GM12864 (cell line): ENCODE measurements around the gene KCNJ10.

Experiments used
- DNase-seq: peaks from one replicate; pipeline ENCODE4 v3.0.0-alpha.2; 2011; ENCODE audit warnings: low read depth
- H3K4me3 ChIP-seq: 2 replicates; pipeline ENCODE4 v1.5.1; 2011; ENCODE audit warnings: mild to moderate bottlenecking, low read depth, low read length, control low read depth
- TF ChIP-seq, protein P1 (sequence below): IDR thresholded peaks from 2 replicates; pipeline ENCODE4 v1.5.1; 2011; ENCODE audit warnings: low read depth, mild to moderate bottlenecking, moderate library complexity, low read length, control low read depth, inconsistent platforms; ENCODE audit errors: missing control alignments

The KCNJ10 gene

DNA sequence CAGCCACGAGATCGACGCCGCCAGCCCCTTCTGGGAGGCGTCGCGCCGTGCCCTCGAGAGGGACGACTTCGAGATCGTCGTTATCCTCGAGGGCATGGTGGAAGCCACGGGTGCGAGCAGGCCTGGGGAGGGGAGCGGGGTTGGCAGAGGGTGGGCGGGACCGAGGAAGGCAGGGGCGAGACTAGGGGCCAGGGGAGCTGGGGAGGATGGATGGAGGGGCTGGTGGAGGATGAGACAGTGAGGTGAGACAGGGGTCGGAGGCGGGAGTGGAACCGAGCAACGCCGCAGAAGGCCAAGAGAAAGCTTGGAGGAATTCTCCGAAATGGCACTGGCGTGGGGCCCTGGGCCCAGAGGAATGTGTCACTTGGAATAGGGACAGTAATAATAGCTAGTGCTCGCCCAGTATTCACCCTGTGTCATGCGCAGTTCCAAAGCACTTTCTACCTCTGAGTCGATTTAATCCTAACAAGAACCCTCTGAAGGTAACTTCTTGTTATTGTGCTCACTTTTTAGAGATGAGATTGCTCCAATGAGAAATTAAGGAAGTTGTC lies 14.9 kb upstream of the KCNJ10 start:
- H3K4me3 ChIP-seq = no peak overlapping the region
- no peak for DNase-seq
- TF ChIP-seq, protein P1, sequence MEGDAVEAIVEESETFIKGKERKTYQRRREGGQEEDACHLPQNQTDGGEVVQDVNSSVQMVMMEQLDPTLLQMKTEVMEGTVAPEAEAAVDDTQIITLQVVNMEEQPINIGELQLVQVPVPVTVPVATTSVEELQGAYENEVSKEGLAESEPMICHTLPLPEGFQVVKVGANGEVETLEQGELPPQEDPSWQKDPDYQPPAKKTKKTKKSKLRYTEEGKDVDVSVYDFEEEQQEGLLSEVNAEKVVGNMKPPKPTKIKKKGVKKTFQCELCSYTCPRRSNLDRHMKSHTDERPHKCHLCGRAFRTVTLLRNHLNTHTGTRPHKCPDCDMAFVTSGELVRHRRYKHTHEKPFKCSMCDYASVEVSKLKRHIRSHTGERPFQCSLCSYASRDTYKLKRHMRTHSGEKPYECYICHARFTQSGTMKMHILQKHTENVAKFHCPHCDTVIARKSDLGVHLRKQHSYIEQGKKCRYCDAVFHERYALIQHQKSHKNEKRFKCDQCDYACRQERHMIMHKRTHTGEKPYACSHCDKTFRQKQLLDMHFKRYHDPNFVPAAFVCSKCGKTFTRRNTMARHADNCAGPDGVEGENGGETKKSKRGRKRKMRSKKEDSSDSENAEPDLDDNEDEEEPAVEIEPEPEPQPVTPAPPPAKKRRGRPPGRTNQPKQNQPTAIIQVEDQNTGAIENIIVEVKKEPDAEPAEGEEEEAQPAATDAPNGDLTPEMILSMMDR = no peak

DNA sequence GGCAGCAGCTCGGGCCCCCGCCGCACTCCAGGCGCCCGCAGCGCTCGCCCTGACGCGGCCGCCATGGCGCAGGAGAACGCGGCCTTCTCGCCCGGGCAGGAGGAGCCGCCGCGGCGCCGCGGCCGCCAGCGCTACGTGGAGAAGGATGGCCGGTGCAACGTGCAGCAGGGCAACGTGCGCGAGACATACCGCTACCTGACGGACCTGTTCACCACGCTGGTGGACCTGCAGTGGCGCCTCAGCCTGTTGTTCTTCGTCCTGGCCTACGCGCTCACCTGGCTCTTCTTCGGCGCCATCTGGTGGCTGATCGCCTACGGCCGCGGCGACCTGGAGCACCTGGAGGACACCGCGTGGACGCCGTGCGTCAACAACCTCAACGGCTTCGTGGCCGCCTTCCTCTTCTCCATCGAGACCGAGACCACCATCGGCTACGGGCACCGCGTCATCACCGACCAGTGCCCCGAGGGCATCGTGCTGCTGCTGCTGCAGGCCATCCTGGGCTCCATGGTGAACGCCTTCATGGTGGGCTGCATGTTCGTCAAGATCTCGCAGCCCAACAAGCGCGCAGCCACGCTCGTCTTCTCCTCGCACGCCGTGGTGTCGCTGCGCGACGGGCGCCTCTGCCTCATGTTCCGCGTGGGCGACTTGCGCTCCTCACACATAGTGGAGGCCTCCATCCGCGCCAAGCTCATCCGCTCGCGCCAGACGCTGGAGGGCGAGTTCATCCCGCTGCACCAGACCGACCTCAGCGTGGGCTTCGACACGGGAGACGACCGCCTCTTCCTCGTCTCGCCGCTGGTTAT lies 14.2 kb upstream of the KCNJ10 start:
- no peak for DNase-seq
- TF ChIP-seq, protein P1 = peak; percentile 93
- H3K4me3 ChIP-seq = peak overlapping the region; percentile 39; the same call in 1 of the 2 replicates

DNA sequence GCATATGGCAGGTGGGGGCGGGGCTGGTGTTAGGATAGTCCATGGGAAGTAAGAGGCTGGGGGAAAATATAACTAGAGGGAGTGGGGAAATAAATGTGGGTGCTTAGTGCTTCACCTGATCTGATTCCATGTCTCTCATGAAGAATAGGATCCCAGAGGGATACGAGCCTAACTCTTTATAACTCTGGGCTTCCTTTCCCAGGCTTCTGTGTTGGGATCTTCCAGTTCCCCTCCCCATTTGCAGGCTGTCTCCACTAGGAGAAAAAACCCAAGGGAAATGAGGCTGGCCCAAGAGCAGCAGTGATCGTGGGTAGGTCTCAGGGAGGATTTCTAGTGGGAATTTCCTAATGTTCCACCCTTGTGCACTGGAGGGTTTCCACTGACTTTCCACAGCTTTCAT lies 13.0 kb upstream of the KCNJ10 start:
- no peak overlapping the region for H3K4me3 ChIP-seq
- TF ChIP-seq, protein P1 = no peak
- no peak for DNase-seq

DNA sequence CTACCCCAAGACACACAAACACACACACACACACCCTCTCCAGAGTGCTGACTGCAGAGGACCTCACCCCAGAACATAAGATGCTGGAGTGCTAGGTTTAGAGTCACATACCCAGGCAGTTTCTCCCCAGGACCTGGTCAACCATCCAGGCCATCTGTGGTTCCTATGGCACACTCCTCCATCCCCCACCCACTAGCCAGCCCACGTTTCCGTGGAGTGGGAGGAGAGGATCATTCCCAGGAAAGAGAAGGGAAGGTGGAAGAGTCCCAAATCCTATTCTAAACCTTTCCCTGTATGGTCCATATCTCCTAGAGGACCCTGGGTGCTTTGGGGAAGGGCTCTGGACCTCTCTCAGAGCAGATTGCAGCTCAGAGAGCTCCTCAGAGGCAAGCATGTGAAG lies 12.5 kb upstream of the KCNJ10 start:
- TF ChIP-seq, protein P1 = no peak
- no peak overlapping the region for H3K4me3 ChIP-seq

DNA sequence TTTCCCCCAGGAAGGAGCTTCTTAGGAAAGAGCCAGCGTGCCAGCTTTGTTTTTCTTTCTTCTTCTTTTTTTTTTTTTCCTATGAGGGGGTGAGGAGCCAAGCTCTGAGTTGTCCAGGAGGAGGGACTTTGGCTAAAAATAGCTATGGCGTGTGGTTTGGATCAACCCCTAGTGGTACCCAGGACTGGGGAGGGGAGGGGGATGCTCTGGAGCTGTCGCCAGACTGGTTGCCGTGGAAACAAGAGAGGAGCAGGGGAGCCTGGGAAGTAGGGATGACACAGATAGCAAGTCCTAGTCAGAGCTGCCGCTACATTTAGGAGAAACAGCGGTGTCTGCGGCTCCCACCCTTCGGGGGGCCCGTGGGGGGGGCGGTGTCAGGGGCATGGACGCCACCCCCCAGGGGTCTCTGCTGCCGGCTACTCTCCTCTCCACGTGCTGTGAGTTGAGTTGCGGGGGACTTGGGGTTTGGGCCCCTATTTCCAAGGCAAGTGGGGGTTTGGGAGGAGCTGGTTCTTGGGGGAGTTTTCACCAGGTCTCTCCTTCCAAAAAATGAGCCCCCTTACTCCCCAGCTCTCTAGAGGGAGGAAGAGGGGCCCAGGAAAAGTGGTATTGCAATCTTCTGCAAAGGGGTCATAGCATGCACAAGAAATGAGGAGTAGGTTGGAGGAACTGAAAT lies 11.4 kb upstream of the KCNJ10 start, which contains the start of gene KCNJ9:
KCNJ9 (plus strand) TSS at position 278 of the 676 bp plus-strand sequence. CDS start 2,493 bp downstream, outside the sequence.
- DNase-seq = no peak
- TF ChIP-seq, protein P1 = no peak
- H3K4me3 ChIP-seq = no peak within 1 kb of the TSS

More for the DNA sequence above, 12.5 kb upstream of the KCNJ10 start:
- DNase-seq = no peak

DNA sequence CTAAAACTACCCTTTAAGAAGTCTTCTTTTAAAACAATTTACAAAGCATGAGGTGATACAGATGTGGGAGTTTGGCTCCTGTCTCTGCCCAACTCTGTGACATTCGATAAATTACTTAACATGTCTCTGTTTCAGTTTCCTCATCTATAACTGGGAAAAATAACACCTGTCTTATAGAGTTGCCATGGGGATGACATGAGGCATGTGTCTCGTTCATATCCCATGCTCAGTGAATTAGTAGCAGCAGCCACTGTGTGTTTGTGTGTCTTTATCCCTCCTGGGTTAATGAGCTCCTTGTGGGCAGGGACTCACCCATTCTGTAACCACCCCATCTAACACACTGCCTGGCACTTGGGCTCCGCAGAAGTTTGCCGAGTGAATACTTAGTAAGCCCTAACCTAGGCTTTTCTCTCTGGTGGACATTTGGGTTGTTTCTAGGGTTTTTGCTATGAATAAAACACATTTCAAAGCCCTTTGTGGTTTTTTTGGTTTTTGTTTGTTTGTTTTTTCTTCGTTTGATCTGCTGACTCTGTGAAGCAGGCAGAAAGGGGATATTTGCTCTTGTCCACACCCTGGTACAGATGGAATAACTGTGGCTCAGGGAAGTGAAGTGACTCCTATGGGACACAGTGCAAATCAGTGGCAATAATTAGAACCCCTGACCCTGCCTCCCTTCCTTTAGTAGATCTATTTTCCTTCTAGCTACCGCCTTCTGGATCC lies 10.6 kb upstream of the KCNJ10 start:
- H3K4me3 ChIP-seq = no peak overlapping the region
- no peak for DNase-seq
- TF ChIP-seq, protein P1 = no peak
